Activated T-cell treated with anti-CD3 and anti-CD28 coated beads, Interleukin-2, amount 50 U/mL, for 1 hour (primary cell): ENCODE results near the gene FBL.
"Not testable (repeated sequence)": the region's sequence is repeated elsewhere in the genome, so short reads cannot be mapped to it uniquely, and the experiment has no call there.

Experiments
- DNase-seq: peaks from one replicate; pipeline ENCODE4 v3.0.0-alpha.2; 2020

Gene FBL

DNA sequence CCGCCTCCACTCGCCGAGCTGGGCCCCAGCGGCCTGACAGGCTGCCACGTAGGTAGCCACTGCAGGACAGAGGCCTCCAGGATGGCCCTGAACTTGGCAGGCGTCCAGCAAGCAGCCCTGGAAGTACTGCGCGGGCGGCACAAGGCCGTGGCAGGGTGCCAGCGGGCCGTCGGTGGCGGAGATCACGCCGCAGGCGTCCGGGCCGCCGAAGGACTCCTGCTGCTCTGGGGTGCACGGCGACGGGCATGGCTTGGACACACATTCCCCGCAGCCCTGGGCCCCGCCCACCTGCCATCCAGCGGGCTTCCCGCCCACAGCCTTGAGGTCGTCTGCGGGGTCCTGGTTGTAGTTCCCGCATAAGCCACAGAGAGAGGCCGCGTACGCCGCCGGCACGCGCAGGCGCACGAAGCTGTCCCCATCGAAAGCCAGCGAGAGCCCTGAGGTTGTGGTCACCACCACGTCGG, 29.3 kb upstream of the FBL start:
- DNase-seq, result not testable (repeated sequence)

- no peak for DNase-seq
These were observed 28.2 kb upstream of the FBL start for GRCh38 chr19:39874404-39874803.

- no peak for DNase-seq
These were observed 27.2 kb upstream of the FBL start for GRCh38 chr19:39873385-39873784.

- DNase-seq, result no peak
These were observed 26.0 kb upstream of the FBL start for GRCh38 chr19:39871886-39872866.

DNA sequence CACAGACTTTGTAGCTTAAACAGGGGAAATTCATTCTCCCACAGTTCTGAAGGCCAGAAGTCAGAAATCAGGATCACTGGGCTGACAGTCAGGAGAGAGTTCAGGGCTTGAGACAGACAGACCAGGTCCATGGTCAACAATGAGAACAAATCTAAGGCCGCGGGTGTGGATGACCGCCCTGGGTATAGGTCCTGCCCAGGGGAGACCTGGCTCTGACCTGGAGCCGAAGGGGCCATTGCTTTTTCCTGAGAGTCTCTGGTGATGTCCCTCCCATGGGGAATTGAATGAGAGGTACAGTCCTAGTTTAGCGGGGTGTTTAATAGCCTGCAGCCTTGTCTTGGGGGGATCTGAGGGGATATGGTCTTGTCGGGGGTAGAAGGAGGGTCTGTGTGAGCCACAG, 25.2 kb upstream of the FBL start:
- DNase-seq, result no peak

DNA sequence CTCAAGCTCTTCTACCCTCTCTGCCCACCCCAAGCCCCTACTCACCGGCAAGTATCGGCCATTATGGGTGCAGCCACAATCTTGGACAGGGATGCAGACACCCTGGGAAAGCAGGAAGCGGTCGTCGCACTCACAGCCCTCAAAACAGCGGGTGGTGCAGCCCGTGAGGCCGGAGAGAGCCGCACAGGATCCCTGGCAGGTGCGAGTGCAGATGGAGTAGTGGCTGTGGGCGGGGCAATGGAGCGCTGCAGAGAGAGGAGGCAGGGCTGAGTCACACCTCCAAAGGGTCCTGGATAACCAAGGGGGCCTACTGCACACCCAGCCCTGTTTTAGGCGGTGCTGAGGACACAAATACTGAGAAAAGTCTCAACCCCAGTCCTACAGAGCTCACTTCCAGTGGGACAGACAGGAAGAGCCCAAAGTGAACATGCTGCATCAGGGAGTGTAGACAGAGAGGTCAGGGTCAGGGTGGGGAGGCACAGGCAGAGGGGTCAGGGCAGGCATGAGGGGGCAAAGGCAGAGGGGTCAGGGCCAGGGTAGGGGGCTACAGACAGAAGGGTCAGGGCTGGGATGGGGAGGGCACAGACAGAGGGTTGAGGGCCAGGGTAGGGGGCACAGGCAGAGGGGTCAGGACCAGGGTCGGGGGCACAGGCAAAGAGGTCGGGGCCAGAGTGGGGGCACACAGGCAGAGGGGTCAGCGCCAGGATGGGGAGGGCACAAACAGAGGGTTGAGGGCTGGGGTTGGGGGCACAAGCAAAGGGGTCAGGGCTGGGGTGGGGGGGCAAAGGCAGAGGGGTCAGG, 24.2 kb upstream of the FBL start:
- no peak for DNase-seq

GRCh38 chr19:39867952-39868351, 21.8 kb upstream of the FBL start:
- no peak for DNase-seq

GRCh38 chr19:39867133-39867532, 21.0 kb upstream of the FBL start:
- no peak for DNase-seq

GRCh38 chr19:39865953-39866352, 19.8 kb upstream of the FBL start:
- DNase-seq, result no peak

DNA sequence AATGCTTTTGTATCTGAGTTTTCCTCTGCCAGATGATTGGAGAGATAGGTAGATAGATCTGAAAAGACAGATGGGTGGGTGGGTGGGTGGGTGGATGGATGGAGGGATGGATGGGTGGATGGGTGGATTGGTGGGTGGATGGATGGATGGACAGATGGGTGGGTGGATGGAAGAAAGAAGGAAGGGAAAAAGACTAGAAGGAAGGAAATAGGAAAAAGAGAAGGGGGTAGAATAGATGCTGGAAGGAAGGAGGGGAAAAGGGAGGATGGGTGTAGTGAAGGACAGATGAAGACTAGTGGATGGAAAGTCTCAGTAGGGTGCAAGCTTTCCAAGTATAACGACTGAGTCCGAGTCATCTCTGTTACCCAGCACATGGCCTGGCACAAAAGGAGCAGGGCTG, 19.0 kb upstream of the FBL start:
- no peak for DNase-seq

DNA sequence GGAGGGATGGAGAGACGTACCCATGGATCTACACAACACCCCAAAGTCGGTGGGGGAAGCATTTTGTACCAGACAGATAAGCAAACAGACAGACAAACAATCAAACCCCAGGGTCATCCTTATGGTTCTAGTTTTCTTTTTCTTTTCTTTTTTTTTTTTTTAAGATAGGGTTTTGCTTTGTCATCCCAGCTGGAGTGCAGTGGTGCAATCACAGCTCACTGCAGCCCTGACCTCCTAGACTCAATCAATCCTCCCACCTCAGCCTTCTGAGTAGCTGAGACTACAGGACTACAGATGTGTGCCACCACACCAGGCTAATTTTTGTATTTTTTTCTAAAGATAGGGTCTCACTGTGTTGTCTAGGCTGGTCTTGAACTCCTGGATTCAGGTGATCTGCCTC, 17.9 kb upstream of the FBL start:
- DNase-seq, result no peak

- no peak for DNase-seq
These were observed 12.4 kb upstream of the FBL start for GRCh38 chr19:39858541-39858940.

- no peak for DNase-seq
These were observed 6.7 kb upstream of the FBL start for GRCh38 chr19:39852882-39853281.

DNA sequence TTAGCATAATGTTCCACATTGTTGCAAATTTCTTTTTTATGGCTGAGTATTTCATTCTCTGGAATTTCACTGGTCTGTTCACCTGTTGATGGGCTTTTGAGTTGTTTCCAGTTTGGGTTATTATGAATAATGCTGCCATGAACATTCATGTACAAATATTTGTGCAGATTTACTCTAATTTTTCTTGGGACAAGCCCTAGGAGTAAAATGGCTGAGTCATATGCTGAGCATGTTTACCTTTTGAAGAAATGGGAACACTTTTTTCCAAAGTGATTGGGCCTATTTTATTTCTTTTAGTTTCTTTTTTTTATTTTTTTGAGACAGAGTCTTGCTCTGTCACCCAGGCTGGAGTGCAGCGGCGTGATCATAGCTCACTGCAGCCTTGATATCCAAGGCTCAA, 4.7 kb upstream of the FBL start:
- DNase-seq, result no peak

DNA sequence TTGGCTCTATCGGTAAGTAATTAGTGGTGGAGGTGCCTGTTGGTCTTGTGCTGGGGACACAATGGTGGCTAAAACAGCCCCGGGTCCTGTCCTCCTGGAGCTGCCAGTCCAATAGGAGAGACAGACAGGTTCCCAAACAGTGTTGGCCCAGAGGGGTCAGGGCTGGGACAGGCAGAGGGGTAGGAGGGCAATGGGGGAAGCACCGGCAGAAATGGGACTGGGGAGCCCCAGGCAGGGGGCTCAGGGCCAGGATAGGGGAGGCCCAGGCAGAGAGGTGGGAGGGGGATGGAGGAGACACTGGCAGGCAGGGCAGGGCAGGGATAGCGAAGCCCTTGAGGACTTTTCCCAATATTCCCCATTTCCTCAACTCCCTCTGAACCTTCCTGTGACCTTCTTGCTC, 2.2 kb upstream of the FBL start:
- DNase-seq, result no peak

DNA sequence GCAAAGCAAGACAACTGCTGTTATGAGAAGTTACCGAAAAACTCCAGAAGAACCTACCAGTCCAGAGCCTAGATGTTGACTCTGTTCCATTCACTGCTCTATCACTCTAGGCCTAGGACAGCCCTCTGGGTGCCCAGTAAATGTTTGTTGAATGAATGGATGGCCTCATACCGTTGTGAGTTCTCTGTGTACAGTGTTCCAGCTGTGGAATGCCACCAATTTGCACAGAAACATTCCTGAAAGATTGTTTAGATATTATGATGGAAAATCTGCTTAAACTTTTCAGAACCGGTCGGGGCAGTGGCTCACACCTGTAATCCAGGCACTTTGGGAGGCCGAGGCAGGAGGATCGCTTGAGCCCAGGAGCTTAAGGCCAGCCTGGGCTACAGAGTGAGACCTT, 1.3 kb upstream of the FBL start:
- no peak for DNase-seq

DNA sequence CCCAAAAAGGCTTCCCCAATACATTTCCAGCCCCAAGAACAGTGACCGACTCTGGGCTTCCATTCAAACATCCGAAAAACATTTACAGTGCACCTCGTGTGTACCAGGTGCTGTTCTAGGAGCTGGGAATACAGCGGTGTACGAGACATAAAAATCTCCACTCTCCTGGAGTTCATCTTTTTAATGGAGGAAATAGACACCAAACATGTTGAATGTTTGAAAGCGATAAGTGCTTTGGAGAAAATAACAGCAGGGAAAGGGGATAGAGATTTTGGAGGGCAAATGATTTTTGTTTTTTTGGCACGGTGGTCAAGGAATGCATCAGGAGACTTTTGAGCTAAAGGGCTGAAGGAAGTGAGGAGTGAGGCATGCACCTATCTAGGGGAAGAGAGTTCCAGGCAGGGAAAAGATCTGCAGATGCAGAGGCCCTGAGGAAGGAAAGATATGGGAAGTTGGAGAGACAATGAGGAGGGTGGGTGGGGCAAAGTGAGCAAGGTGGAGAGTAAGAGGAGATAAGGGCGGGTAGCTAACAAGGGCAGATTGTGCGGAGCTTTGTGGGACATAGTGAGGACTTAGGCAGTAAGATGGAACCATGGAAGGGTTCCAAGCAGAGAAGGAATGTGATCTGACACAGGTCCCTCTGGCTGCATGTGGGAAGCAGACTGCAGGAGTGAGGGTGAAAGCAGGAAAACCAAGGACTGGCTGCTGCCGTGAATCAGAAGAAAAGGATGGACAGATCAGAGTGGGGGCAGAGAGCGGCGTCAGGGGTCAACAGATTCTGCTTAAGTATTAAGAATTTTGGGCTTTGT, 703 bp upstream of the FBL start:
- no peak for DNase-seq

DNA sequence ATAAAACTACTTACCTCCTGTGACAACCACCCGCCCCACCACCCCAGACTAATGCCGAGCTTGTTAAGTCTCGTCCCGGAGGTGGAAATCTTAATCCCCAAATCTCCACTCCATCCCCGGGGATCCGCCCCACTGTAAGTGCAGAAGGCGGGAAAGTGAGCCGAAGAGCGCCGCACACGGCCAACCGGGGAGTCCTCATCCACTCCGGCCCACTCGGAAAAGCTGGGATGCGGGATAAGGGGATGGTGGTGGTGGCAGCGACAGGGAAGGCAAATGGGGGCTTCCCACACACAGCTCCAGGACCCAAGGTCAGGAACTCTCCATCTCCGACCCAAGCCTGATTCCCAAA, 621 bp downstream of the FBL start:
- DNase-seq, result no peak

DNA sequence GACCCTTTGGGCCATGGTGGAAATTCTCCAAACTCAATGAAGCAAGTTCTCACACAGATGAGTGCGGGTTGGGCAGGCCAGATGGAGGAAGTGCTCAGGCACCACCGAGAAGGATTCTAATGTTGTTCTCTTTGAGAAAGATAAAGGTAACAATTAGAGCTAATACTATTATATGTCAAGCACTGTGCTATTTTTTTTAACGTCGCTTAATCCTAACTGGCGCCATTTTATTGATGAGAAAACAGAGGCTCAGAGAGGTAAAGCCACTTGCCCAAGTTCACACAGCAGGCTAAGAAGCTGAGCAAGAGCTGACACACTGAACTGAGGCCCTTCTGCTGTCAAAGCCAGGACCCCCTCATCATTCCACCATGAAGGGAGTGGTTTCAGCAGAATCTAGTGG, 1.0 kb downstream of the FBL start:
- DNase-seq, result no peak

- no peak for DNase-seq
These were observed 2.0 kb downstream of the FBL start for GRCh38 chr19:39843919-39844793.

DNA sequence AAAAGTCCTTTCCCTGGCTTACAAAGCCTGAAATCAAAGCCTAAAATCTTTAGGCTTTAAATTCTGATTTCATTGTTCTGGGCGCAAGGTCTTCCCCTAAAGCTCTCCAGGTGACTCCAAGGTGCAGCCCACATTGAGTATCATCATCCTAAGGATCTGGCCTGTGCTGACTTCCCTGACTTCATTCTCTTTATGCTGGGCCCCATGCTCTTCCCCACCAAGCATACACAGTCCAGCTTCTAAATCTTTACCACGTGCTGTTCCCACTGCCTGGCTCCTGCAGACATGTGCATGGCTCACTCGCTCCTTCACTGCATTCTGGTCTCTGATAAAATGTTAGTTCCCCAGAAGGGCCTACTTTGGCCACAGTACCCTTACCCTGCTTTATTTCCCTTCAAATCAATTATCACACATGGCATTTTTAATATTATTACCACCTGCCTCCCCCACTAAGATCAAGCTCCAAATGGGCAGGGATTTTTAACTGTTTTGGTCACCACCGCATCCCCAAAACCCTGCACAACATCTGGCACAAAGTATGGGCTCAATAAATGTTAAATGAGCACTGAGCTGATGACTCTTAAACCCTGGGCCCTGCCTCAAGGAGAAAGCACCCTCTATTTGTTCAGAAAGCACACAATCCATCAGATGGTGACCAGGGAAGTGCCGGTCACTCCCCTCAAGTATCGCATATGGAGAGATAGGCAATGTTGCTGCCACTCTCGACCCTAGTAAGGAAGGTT, 3.3 kb downstream of the FBL start:
- DNase-seq, result no peak
